Measurements from ENCODE around the gene NAGLU.
A peak's percentile ranks its signal among the peaks of the same experiment; 100 is the strongest.
"Not testable (repeated sequence)": the region's sequence is repeated elsewhere in the genome, so short reads cannot be mapped to it uniquely, and the experiment has no call there.

Gene NAGLU

DNA sequence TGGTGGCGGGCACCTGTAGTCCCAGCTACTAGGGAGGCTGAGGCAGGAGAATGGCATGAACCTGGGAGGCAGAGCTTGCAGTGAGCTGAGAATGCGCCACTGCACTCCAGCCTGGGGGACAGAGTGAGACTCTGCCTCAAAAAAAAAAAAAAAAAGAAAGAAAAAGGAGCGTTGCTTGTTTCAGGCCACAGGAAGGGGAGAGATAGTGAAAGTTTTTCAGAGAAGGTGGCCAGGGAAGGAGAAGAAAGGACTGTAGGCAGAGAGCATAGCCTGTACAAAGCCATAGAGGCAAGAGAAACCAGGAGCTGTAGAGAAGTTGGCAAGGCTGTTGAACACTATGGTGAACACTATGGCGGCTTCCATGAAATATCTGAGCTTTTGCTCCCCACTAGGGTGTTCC lies 4.5 kb downstream of the NAGLU start:
- not testable (repeated sequence) for H3K9ac ChIP-seq (ENCODE audit: low read length in 5 of 5); H3K27ac ChIP-seq (ENCODE audit: low read depth, low read length); H3K9me3 ChIP-seq (ENCODE audit: control insufficient read depth in 5 of 5, low read length in 5 of 5); H3K27me3 ChIP-seq (ENCODE audit: control insufficient read depth in 5 of 5, insufficient read depth in 4 of 5, low read length in 5 of 5); H3K4me3 ChIP-seq (ENCODE audit: low read depth in 1 of 5, low read length in 5 of 5)
- Histone ChIP-seq H3K4me1 (ENCODE audit: control insufficient read depth in 5 of 5, insufficient read depth in 5 of 5, low read length in 5 of 5) (peaks cover 6 to 25% (median 24%) of the 10 kb centered on the region in 5 donors), H3K36me3 (ENCODE audit: control insufficient read depth in 5 of 5, insufficient read depth in 5 of 5, low read length in 5 of 5) (peaks cover 0 to 65% (median 52%) of the 10 kb centered on the region in 5 donors)

DNA sequence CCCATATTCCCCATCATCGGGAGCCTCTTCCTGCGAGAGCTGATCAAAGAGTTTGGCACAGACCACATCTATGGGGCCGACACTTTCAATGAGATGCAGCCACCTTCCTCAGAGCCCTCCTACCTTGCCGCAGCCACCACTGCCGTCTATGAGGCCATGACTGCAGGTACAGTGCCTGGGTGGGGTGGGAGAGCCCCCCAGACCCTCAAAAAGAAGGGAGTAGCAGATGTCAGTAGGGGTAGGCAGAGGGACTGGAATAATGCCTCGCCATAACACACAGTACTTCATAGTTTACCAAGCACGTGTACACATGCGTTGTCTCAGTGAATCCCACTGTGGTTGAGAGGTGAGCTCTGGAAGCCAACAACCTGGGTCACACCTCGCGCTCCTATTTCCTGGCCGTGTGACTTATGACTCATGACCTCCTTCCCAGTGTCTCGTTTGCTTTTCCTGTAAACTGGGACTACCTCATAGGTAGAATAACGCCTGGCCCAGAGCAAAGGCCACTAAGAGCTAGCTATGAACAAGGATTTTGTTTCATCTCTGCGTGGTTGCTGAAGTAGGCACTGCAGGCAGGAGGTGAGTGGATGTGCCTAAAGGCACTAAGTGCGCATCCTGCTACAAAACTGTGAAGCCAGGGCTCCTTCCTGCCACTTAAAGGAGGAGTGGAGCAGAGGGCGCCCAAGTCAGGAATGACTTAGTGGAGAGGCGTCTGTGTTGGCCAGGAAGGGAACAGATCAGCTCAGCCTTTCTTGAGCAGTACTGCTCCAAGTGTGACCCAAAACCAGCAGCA lies 5.2 kb downstream of the NAGLU start:
- Histone ChIP-seq H3K9me3 (ENCODE audit: control insufficient read depth in 5 of 5, low read length in 5 of 5) (no peaks in the 10 kb centered on the region), H3K4me3 (ENCODE audit: low read depth in 1 of 5, low read length in 5 of 5) (no peak overlapping the region), H3K4me1 (ENCODE audit: control insufficient read depth in 5 of 5, insufficient read depth in 5 of 5, low read length in 5 of 5) (peaks cover 2 to 26% (median 23%) of the 10 kb centered on the region in 5 donors), H3K27ac (ENCODE audit: low read depth, low read length) (no peak overlapping the region), H3K27me3 (ENCODE audit: control insufficient read depth in 5 of 5, insufficient read depth in 4 of 5, low read length in 5 of 5) (no peaks in the 10 kb centered on the region), H3K36me3 (ENCODE audit: control insufficient read depth in 5 of 5, insufficient read depth in 5 of 5, low read length in 5 of 5) (peaks cover 0 to 65% (median 52%) of the 10 kb centered on the region in 5 donors), H3K9ac (ENCODE audit: low read length in 5 of 5) (no peak overlapping the region)

DNA sequence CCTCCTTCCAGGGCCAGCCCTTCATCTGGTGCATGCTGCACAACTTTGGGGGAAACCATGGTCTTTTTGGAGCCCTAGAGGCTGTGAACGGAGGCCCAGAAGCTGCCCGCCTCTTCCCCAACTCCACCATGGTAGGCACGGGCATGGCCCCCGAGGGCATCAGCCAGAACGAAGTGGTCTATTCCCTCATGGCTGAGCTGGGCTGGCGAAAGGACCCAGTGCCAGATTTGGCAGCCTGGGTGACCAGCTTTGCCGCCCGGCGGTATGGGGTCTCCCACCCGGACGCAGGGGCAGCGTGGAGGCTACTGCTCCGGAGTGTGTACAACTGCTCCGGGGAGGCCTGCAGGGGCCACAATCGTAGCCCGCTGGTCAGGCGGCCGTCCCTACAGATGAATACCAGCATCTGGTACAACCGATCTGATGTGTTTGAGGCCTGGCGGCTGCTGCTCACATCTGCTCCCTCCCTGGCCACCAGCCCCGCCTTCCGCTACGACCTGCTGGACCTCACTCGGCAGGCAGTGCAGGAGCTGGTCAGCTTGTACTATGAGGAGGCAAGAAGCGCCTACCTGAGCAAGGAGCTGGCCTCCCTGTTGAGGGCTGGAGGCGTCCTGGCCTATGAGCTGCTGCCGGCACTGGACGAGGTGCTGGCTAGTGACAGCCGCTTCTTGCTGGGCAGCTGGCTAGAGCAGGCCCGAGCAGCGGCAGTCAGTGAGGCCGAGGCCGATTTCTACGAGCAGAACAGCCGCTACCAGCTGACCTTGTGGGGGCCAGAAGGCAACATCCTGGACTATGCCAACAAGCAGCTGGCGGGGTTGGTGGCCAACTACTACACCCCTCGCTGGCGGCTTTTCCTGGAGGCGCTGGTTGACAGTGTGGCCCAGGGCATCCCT lies 7.4 kb downstream of the NAGLU start:
- Histone ChIP-seq H3K27ac (ENCODE audit: low read depth, low read length) (no peak overlapping the region), H3K9me3 (ENCODE audit: control insufficient read depth in 5 of 5, low read length in 5 of 5) (no peaks in the 10 kb centered on the region), H3K4me1 (ENCODE audit: control insufficient read depth in 5 of 5, insufficient read depth in 5 of 5, low read length in 5 of 5) (peaks cover 0 to 32% (median 19%) of the 10 kb centered on the region in 5 donors), H3K4me3 (ENCODE audit: low read depth in 1 of 5, low read length in 5 of 5) (no peak overlapping the region), H3K27me3 (ENCODE audit: control insufficient read depth in 5 of 5, insufficient read depth in 4 of 5, low read length in 5 of 5) (no peaks in the 10 kb centered on the region), H3K36me3 (ENCODE audit: control insufficient read depth in 5 of 5, insufficient read depth in 5 of 5, low read length in 5 of 5) (peaks cover 0 to 58% (median 47%) of the 10 kb centered on the region in 5 donors), H3K9ac (ENCODE audit: low read length in 5 of 5) (no peak overlapping the region)

- peaks cover 0 to 37% (median 25%) of the 10 kb centered on the region in 5 donors for H3K4me1 ChIP-seq (ENCODE audit: control insufficient read depth in 5 of 5, insufficient read depth in 5 of 5, low read length in 5 of 5)
- no peak overlapping the region for H3K4me3 ChIP-seq (ENCODE audit: low read depth in 1 of 5, low read length in 5 of 5)
- no peaks in the 10 kb centered on the region for H3K9me3 ChIP-seq (ENCODE audit: control insufficient read depth in 5 of 5, low read length in 5 of 5)
- no peak overlapping the region for H3K27ac ChIP-seq (ENCODE audit: low read depth, low read length)
- no peak overlapping the region for H3K9ac ChIP-seq (ENCODE audit: low read length in 5 of 5)
- H3K27me3 ChIP-seq (ENCODE audit: control insufficient read depth in 5 of 5, insufficient read depth in 4 of 5, low read length in 5 of 5) = peaks cover 0 to 6% (median 0%) of the 10 kb centered on the region in 5 donors
- peaks cover 0 to 44% (median 34%) of the 10 kb centered on the region in 5 donors for H3K36me3 ChIP-seq (ENCODE audit: control insufficient read depth in 5 of 5, insufficient read depth in 5 of 5, low read length in 5 of 5)
Measured at GRCh38 chr17:42544874-42545283, 8.8 kb downstream of the NAGLU start.

- H3K27ac ChIP-seq (ENCODE audit: low read depth, low read length); H3K27me3 ChIP-seq (ENCODE audit: control insufficient read depth in 5 of 5, insufficient read depth in 4 of 5, low read length in 5 of 5); H3K4me3 ChIP-seq (ENCODE audit: low read depth in 1 of 5, low read length in 5 of 5); H3K9ac ChIP-seq (ENCODE audit: low read length in 5 of 5); H3K9me3 ChIP-seq (ENCODE audit: control insufficient read depth in 5 of 5, low read length in 5 of 5): not testable (repeated sequence)
- Histone ChIP-seq H3K36me3 (ENCODE audit: control insufficient read depth in 5 of 5, insufficient read depth in 5 of 5, low read length in 5 of 5) (peaks cover 0 to 39% (median 31%) of the 10 kb centered on the region in 5 donors), H3K4me1 (ENCODE audit: control insufficient read depth in 5 of 5, insufficient read depth in 5 of 5, low read length in 5 of 5) (peaks cover 0 to 37% (median 25%) of the 10 kb centered on the region in 5 donors)
Measured at GRCh38 chr17:42545755-42546505, 9.9 kb downstream of the NAGLU start.

GRCh38 chr17:42547001-42547461 lies 11.0 kb downstream of the NAGLU start:
- Histone ChIP-seq H3K27me3 (ENCODE audit: control insufficient read depth in 5 of 5, insufficient read depth in 4 of 5, low read length in 5 of 5) (peaks cover 0 to 6% (median 0%) of the 10 kb centered on the region in 5 donors), H3K4me3 (ENCODE audit: low read depth in 1 of 5, low read length in 5 of 5) (no peak overlapping the region), H3K9ac (ENCODE audit: low read length in 5 of 5) (no peak overlapping the region), H3K36me3 (ENCODE audit: control insufficient read depth in 5 of 5, insufficient read depth in 5 of 5, low read length in 5 of 5) (peaks cover 0 to 28% (median 22%) of the 10 kb centered on the region in 5 donors), H3K9me3 (ENCODE audit: control insufficient read depth in 5 of 5, low read length in 5 of 5) (no peaks in the 10 kb centered on the region), H3K4me1 (ENCODE audit: control insufficient read depth in 5 of 5, insufficient read depth in 5 of 5, low read length in 5 of 5) (peaks cover 0 to 42% (median 28%) of the 10 kb centered on the region in 5 donors), H3K27ac (ENCODE audit: low read depth, low read length) (no peak overlapping the region)

DNA sequence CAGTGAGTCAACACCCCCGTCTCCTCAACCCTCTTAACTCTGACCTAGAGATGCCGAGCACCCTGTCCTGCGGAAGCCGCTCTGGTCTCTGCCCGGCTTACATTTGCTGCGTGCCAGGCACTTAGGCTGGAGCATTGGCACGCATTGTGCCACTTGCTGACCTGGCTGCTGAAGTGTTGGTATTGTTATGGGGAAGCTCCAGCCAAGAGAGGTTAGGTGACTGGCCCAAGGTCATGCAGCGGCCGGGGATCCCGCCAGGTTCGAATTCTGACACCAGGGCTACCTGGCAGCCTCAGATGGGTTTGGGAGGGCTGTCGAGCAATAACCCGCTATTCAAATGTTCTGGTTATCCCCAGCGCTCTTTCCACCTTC lies 11.6 kb downstream of the NAGLU start:
- Histone ChIP-seq H3K9ac (ENCODE audit: low read length in 5 of 5) (no peak overlapping the region), H3K9me3 (ENCODE audit: control insufficient read depth in 5 of 5, low read length in 5 of 5) (no peaks in the 10 kb centered on the region), H3K36me3 (ENCODE audit: control insufficient read depth in 5 of 5, insufficient read depth in 5 of 5, low read length in 5 of 5) (peaks cover 0 to 21% (median 21%) of the 10 kb centered on the region in 5 donors), H3K27ac (ENCODE audit: low read depth, low read length) (no peak overlapping the region), H3K4me1 (ENCODE audit: control insufficient read depth in 5 of 5, insufficient read depth in 5 of 5, low read length in 5 of 5) (peaks cover 0 to 47% (median 33%) of the 10 kb centered on the region in 5 donors), H3K4me3 (ENCODE audit: low read depth in 1 of 5, low read length in 5 of 5) (no peak overlapping the region), H3K27me3 (ENCODE audit: control insufficient read depth in 5 of 5, insufficient read depth in 4 of 5, low read length in 5 of 5) (peaks cover 0 to 6% (median 0%) of the 10 kb centered on the region in 5 donors)

DNA sequence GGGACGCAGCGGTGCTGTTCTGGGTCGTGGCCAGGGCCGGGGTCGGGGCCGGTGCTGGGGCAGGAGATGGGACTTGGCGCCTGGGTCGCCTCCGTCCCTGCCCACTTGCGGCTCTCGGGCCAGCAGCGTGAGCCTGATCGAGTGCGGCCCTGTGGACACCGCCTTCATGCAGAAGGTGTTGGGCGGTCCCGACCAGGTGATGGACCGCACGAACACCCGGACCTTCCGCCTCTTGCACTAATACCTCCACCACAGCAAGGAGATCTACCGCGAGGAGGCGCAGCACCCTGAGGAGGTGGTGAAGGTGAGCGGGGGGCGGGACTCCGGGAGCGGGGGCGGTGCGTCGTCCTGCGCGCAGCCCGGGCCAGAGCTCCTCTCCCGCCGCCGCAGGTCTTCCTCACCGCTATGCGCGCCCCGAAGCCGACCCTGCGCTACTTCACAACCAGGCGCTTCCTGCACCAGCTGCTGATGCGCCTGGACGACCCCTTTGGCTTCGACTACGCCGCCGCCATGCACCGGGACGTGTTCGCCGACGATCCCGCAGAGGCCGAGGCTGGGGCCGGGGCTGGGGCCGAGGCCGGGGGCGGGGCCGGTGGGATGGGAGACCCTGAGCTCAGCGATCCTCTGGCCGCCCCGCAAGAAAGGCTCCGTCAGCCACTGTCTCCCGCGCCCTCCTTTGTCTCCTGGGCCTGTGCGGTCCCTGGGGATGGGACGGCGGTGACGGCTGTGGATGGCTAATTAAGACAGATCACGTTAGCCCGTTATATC lies 12.2 kb downstream of the NAGLU start:
- no peak overlapping the region for H3K9ac ChIP-seq (ENCODE audit: low read length in 5 of 5)
- H3K4me3 ChIP-seq (ENCODE audit: low read depth in 1 of 5, low read length in 5 of 5) = peak overlapping the region in 2 of 5 donors; percentile 18 to 41
- no peak overlapping the region for H3K27ac ChIP-seq (ENCODE audit: low read depth, low read length)

More for the DNA sequence above, 12.2 kb downstream of the NAGLU start:
- H3K4me1 ChIP-seq (ENCODE audit: control insufficient read depth in 5 of 5, insufficient read depth in 5 of 5, low read length in 5 of 5) = peaks cover 0 to 52% (median 37%) of the 10 kb centered on the region in 5 donors
- H3K27me3 ChIP-seq (ENCODE audit: control insufficient read depth in 5 of 5, insufficient read depth in 4 of 5, low read length in 5 of 5) = peaks cover 0 to 6% (median 0%) of the 10 kb centered on the region in 5 donors
- H3K36me3 ChIP-seq (ENCODE audit: control insufficient read depth in 5 of 5, insufficient read depth in 5 of 5, low read length in 5 of 5) = peaks cover 0 to 16% (median 15%) of the 10 kb centered on the region in 5 donors
- no peaks in the 10 kb centered on the region for H3K9me3 ChIP-seq (ENCODE audit: control insufficient read depth in 5 of 5, low read length in 5 of 5)

Data from subcutaneous abdominal adipose tissue (tissue), 5 donors.